HCEC 1CT (cell line): Measurements from ENCODE around the gene MTHFSD.

ENCODE experiments used
- DNase-seq: peaks from one replicate; pipeline ENCODE4 v3.0.0-alpha.2; 2017

Gene MTHFSD

GRCh38 chr16:86581458-86581857, 26.4 kb upstream of the MTHFSD start:
- peak; percentile 32 for DNase-seq

- no peak for DNase-seq
Observed at GRCh38 chr16:86580791-86581170, 25.7 kb upstream of the MTHFSD start.

GRCh38 chr16:86580063-86580790, 25.2 kb upstream of the MTHFSD start:
- DNase-seq, result peak; percentile 24

- peak; percentile 30 for DNase-seq
Observed at GRCh38 chr16:86579268-86580062, 24.4 kb upstream of the MTHFSD start.

GRCh38 chr16:86578611-86579267, 23.7 kb upstream of the MTHFSD start:
- DNase-seq, result peak; percentile 85

GRCh38 chr16:86578061-86578599, 23.1 kb upstream of the MTHFSD start, which contains the start of gene FOXL1:
Gene FOXL1, plus strand, starts transcription at chr16:86578549. Its CDS starts 175 bp downstream, at chr16:86578724.
- peak; percentile 98 for DNase-seq

GRCh38 chr16:86577314-86577971, 22.4 kb upstream of the MTHFSD start:
- DNase-seq, result peak; percentile 84

- peak; percentile 73 for DNase-seq
Observed at GRCh38 chr16:86576591-86577313, 21.7 kb upstream of the MTHFSD start.

GRCh38 chr16:86575754-86576557, 20.9 kb upstream of the MTHFSD start:
- peak; percentile 97 for DNase-seq

- DNase-seq, result no peak
Observed at GRCh38 chr16:86575095-86575685, 20.2 kb upstream of the MTHFSD start.

GRCh38 chr16:86574646-86575045, 19.6 kb upstream of the MTHFSD start:
- no peak for DNase-seq

GRCh38 chr16:86573646-86574508, 18.8 kb upstream of the MTHFSD start:
- DNase-seq, result no peak

GRCh38 chr16:86573215-86573614, 18.2 kb upstream of the MTHFSD start:
- DNase-seq, result no peak

- DNase-seq, result no peak
Observed at GRCh38 chr16:86572606-86573005, 17.6 kb upstream of the MTHFSD start.

- no peak for DNase-seq
Observed at GRCh38 chr16:86572041-86572521, 17.0 kb upstream of the MTHFSD start.

GRCh38 chr16:86571530-86571915, 16.5 kb upstream of the MTHFSD start:
- DNase-seq, result no peak

- DNase-seq, result no peak
Observed at GRCh38 chr16:86570558-86571529, 15.8 kb upstream of the MTHFSD start.

GRCh38 chr16:86569701-86570447, 14.8 kb upstream of the MTHFSD start:
- no peak for DNase-seq
